OCI-LY1 (cell line): ENCODE results near the gene EYA2.

Source experiments
- CTCF ChIP-seq: fragments of 200-600 bp; sonication (generic), shearing (Covaris generic); IDR thresholded peaks from 2 replicates; pipeline ENCODE4 v1.5.1; 2017; ENCODE audit warnings: mild to moderate bottlenecking, antibody characterized with exemption, low read length, moderate library complexity, mixed read lengths
- EZH2 ChIP-seq: fragments of 200-600 bp; sonication (generic), shearing (Covaris generic); IDR thresholded peaks from 2 replicates; pipeline ENCODE4 v1.8.0; 2017; ENCODE audit warnings: borderline replicate concordance, mixed run types, mild to moderate bottlenecking, antibody characterized with exemption, low read length, moderate library complexity, mixed read lengths

GRCh38 chr20:47188540-47188939 lies 293.9 kb downstream of the EYA2 start:
- TF ChIP-seq CTCF (no peak), EZH2 (no peak)
